Smooth muscle cell (in vitro differentiated cells): ENCODE results near the gene RHOBTB1. TPM values are rescaled to one million over a fixed set of nuclear protein-coding genes. Genes with fewer than 3 reads are reported as not detected.

Experiments used
- DNase-seq: peaks from one replicate; lab custom pipeline; 2025; ENCODE audit not compliant: unreplicated experiment; lab: John Stamatoyannopoulos, UW
- H2AFZ ChIP-seq: fragments of 200-600 bp; sonication (generic); 2 replicates; pipeline ENCODE4 v1.6.0; 2016; ENCODE audit warnings: antibody characterized with exemption, low read depth, mild to moderate bottlenecking
- H3F3A ChIP-seq: fragments of 200-600 bp; sonication (generic); 2 replicates; pipeline ENCODE4 v1.6.0; 2017; ENCODE audit warnings: antibody characterized with exemption, low read depth
- H3K27ac ChIP-seq: fragments of 200-600 bp; sonication (generic); 2 replicates; pipeline ENCODE4 v1.5.1; 2016; ENCODE audit warnings: low read depth, mild to moderate bottlenecking
- H3K27me3 ChIP-seq: fragments of 200-600 bp; sonication (generic); 2 replicates; pipeline ENCODE4 v1.6.1; 2016; ENCODE audit warnings: low read depth, mild to moderate bottlenecking
- H3K36me3 ChIP-seq: fragments of 200-600 bp; sonication (generic); 2 replicates; pipeline ENCODE4 v1.5.1; 2016; ENCODE audit warnings: low read depth
- H3K4me1 ChIP-seq: fragments of 200-600 bp; sonication (generic); 2 replicates; pipeline ENCODE4 v1.5.1; 2016; ENCODE audit warnings: low read depth
- H3K4me2 ChIP-seq: fragments of 200-600 bp; sonication (generic); 2 replicates; pipeline ENCODE4 v1.6.0; 2016; ENCODE audit warnings: mild to moderate bottlenecking
- H3K4me3 ChIP-seq: fragments of 200-600 bp; sonication (generic); 2 replicates; pipeline ENCODE4 v1.5.1; 2016; ENCODE audit warnings: mild to moderate bottlenecking
- H3K79me2 ChIP-seq: fragments of 200-600 bp; sonication (generic); 2 replicates; pipeline ENCODE4 v1.6.0; 2016; ENCODE audit warnings: low read depth, mild to moderate bottlenecking
- H3K9ac ChIP-seq: fragments of 200-600 bp; sonication (generic); 2 replicates; pipeline ENCODE4 v1.6.0; 2016; ENCODE audit warnings: low read depth
- H3K9me3 ChIP-seq: fragments of 200-600 bp; sonication (generic); replicated peaks from 2 replicates; pipeline ENCODE4 v1.5.1; 2016; ENCODE audit warnings: low read depth
- H4K20me1 ChIP-seq: fragments of 200-600 bp; sonication (generic); 2 replicates; pipeline ENCODE4 v1.6.0; 2016; ENCODE audit warnings: low read depth
- WGBS: methylation state at CpG from one replicate; pipeline ENCODE4 v1.1.7; 2016; ENCODE audit warnings: low lambda C conversion rate; 5-methylcytosine and 5-hydroxymethylcytosine counted together
- polyA plus RNA-seq: library from polyadenylated mRNA; unstranded; fragments of >200 nt; fragmentation: Nextera tagmentation; extraction: Ambion mirVana; gene quantifications from 2 replicates; pipeline ENCODE4 v1.2.1, GENCODE V29; 2016
- total RNA-seq: library from RNA; depleted of rRNA; stranded (reverse); fragments of >200 nt; gene quantifications from 2 replicates; pipeline ENCODE4 v1.2.3, GENCODE V29; 2014
- TF ChIP-seq, protein P1 (sequence below): fragments of 200-600 bp; sonication (generic); IDR thresholded peaks from 2 replicates; pipeline ENCODE4 v1.5.1; 2017; ENCODE audit warnings: borderline replicate concordance, mild to moderate bottlenecking, antibody characterized with exemption; ENCODE audit not compliant: insufficient read depth, poor library complexity, severe bottlenecking

RHOBTB1 gene
- total and polyA plus RNA-seq, 2 experiments from 2014 or later: 33.7 to 49.1 TPM

- peak overlapping the region; percentile 25 for H2AFZ ChIP-seq
- no peaks in the 10 kb centered on the region for H3K9me3 ChIP-seq
- peaks cover 27% of the 10 kb centered on the region for H3F3A ChIP-seq
- no peak for DNase-seq
- no peak overlapping the region for H3K9ac ChIP-seq
- no peak overlapping the region for H3K4me3 ChIP-seq
- no peaks in the 10 kb centered on the region for H4K20me1 ChIP-seq
- H3K79me2 ChIP-seq: no peaks in the 10 kb centered on the region
- no peaks in the 10 kb centered on the region for H3K27me3 ChIP-seq
- TF ChIP-seq, protein P1, sequence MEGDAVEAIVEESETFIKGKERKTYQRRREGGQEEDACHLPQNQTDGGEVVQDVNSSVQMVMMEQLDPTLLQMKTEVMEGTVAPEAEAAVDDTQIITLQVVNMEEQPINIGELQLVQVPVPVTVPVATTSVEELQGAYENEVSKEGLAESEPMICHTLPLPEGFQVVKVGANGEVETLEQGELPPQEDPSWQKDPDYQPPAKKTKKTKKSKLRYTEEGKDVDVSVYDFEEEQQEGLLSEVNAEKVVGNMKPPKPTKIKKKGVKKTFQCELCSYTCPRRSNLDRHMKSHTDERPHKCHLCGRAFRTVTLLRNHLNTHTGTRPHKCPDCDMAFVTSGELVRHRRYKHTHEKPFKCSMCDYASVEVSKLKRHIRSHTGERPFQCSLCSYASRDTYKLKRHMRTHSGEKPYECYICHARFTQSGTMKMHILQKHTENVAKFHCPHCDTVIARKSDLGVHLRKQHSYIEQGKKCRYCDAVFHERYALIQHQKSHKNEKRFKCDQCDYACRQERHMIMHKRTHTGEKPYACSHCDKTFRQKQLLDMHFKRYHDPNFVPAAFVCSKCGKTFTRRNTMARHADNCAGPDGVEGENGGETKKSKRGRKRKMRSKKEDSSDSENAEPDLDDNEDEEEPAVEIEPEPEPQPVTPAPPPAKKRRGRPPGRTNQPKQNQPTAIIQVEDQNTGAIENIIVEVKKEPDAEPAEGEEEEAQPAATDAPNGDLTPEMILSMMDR: no peak
- H3K36me3 ChIP-seq: no peaks in the 10 kb centered on the region
- H3K4me2 ChIP-seq: no peak overlapping the region
- H3K27ac ChIP-seq: no peak overlapping the region
- peaks cover 26% of the 10 kb centered on the region for H3K4me1 ChIP-seq
- 93% methylated on average over 4 of the region's 4 CpGs for WGBS
These were observed 23.3 kb upstream of the RHOBTB1 start for GRCh38 chr10:60967260-60967659.

- Histone ChIP-seq H2AFZ (no peak overlapping the region), H3K9ac (peak overlapping the region; percentile 87), H3K9me3 (no peaks in the 10 kb centered on the region), H3K4me1 (peaks cover 26% of the 10 kb centered on the region), H3K27me3 (no peaks in the 10 kb centered on the region), H4K20me1 (no peaks in the 10 kb centered on the region), H3K36me3 (no peaks in the 10 kb centered on the region), H3K4me3 (no peak overlapping the region), H3K27ac (peak overlapping the region; percentile 98), H3K79me2 (no peaks in the 10 kb centered on the region), H3K4me2 (peak overlapping the region; percentile 82), H3F3A (peaks cover 27% of the 10 kb centered on the region)
- DNase-seq: no peak
- 97% methylated on average over 3 of the region's 3 CpGs for WGBS
- TF ChIP-seq, protein P1: no peak
These were observed 21.7 kb upstream of the RHOBTB1 start for GRCh38 chr10:60965696-60966095.

GRCh38 chr10:60964257-60965235 is 20.6 kb upstream of the RHOBTB1 start:
- WGBS: 6% methylated on average over 5 of the region's 5 CpGs
- Histone ChIP-seq H3K36me3 (no peaks in the 10 kb centered on the region), H3F3A (peaks cover 27% of the 10 kb centered on the region), H3K9ac (peak overlapping the region; percentile 87), H2AFZ (no peak overlapping the region), H4K20me1 (no peaks in the 10 kb centered on the region), H3K9me3 (no peaks in the 10 kb centered on the region), H3K4me1 (peaks cover 26% of the 10 kb centered on the region), H3K4me3 (peak overlapping the region; percentile 21), H3K79me2 (no peaks in the 10 kb centered on the region), H3K27ac (peak overlapping the region; percentile 98), H3K27me3 (no peaks in the 10 kb centered on the region), H3K4me2 (peak overlapping the region; percentile 82)
- TF ChIP-seq, protein P1: peak; percentile 74
- peak; percentile 2 for DNase-seq
